Measurements from ENCODE around the gene LIMK2. TPM values are rescaled to one million over a fixed set of nuclear protein-coding genes. Genes with fewer than 3 reads are reported as not detected.
A peak's percentile ranks its signal among the peaks of the same experiment; 100 is the strongest.
"Not testable (repeated sequence)": the region's sequence is repeated elsewhere in the genome, so short reads cannot be mapped to it uniquely, and the experiment has no call there.

Gene LIMK2
- total RNA-seq, 1 experiment from 2014 or later = 28.5 TPM

DNA sequence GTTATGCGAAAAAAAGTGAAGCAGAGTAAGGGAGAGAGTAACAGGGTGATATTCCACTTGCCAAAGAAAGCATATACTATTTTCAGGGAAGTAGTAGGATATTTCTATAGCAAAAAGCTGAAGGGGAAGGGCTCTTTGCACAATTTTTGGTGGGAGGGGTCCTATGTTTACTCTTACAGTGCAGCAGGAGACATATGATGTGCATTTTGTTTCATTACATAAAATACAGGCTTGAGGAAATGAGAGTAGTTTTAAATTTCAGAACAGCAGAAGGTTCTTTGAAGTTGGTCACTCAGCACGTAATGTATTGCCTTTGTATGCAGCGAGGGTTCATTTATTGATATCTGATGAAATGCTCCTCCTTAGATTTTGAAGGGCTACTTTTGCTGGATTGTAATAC is 83.3 kb downstream of the LIMK2 start:
- no peaks in the 10 kb centered on the region for H3K36me3 ChIP-seq
- no peak overlapping the region for H3K27ac ChIP-seq
- no peak overlapping the region for H3K4me3 ChIP-seq
- no peaks in the 10 kb centered on the region for H3K27me3 ChIP-seq
- no peaks in the 10 kb centered on the region for H3K9me3 ChIP-seq (replicated peaks)
- no peak for DNase-seq
- no peaks in the 10 kb centered on the region for H3K4me1 ChIP-seq

DNA sequence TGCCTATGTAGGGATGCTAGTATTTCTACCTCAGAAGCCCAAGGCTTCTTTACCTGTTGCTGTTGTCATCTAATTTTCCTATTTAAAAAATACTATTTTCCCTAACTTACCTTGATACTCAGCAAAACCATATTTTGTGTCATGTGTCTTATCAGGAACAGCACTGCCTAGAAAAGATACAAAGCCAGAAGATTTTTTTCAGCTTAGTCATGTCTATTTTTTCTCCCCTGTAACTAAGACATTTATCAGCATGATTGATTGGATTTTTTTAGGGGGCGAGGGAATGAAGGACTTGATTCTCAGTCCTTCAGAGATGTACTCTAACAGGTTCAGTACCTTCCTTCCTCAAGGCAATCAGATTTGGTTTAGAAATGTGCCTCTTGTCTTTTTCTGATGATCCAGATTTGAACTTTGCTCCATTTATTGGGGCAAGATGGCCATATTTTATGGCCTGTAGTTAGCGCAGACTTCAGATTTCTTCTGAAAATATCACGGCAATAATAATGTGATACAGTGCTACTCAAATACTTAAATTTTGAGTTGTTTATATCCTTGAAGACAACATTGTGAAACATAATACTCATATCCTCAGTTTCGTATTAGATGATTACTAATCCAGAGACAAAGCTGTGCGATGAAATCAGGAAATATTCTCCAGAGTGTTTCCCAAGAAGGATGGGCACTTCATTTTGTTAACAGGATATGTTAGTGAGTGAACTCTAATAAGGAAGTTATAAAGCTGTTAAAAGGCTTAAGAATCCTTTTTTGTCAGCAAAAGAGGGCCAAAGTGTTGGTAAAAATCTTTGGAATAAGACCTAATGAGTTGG is 83.9 kb downstream of the LIMK2 start:
- no peak overlapping the region for H3K4me3 ChIP-seq
- no peak for DNase-seq
- H3K27ac ChIP-seq = no peak overlapping the region
- no peaks in the 10 kb centered on the region for H3K9me3 ChIP-seq (replicated peaks)
- no peaks in the 10 kb centered on the region for H3K4me1 ChIP-seq
- H3K36me3 ChIP-seq = no peaks in the 10 kb centered on the region
- H3K27me3 ChIP-seq = no peaks in the 10 kb centered on the region

DNA sequence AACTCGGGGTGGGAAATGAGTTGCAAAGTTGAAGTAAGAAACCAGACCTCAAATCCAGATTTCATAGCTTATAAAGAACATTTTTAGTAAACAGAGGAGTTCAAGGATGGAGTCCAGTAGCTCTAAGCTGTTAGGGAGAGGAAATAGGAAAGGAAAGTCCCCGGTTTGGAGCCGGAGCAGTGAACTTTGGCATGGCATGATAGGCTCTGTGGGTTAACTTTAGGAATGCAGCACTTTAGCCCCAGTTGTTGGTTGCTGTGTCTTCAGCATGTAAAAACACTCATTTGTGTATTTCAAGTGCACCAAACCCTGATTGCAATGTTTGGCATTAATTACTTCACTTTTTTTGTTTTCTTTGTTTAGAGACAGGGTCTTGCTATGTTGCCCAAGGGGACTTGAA is 88.8 kb downstream of the LIMK2 start:
- no peak for DNase-seq
- Histone ChIP-seq H3K9me3 (replicated peaks) (no peaks in the 10 kb centered on the region), H3K4me3 (no peak overlapping the region), H3K27me3 (no peaks in the 10 kb centered on the region), H3K36me3 (no peaks in the 10 kb centered on the region), H3K27ac (no peak overlapping the region), H3K4me1 (no peaks in the 10 kb centered on the region)

DNA sequence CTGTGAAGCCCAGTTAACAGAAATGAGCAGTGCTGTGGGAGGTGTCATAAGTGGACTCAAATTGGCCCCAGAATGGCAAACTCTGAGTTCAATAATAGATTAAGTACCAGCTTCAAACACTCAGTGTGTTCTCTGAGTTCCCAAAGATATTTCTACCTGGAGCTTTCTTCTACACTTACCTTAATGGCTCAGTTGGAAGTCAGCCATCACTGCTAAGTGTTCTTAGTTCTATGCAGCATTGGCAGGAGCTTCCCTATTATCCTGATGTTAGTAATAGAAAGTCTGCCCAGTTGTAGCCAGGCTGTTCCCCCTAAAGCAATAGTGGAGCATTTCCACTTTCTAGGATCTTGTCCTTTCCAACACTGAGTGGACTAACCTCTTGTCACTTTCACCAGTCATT is 89.9 kb downstream of the LIMK2 start:
- Histone ChIP-seq H3K4me3 (no peak overlapping the region), H3K27me3 (no peaks in the 10 kb centered on the region), H3K9me3 (replicated peaks) (no peaks in the 10 kb centered on the region), H3K4me1 (no peaks in the 10 kb centered on the region), H3K36me3 (no peaks in the 10 kb centered on the region), H3K27ac (no peak overlapping the region)
- no peak for DNase-seq

DNA sequence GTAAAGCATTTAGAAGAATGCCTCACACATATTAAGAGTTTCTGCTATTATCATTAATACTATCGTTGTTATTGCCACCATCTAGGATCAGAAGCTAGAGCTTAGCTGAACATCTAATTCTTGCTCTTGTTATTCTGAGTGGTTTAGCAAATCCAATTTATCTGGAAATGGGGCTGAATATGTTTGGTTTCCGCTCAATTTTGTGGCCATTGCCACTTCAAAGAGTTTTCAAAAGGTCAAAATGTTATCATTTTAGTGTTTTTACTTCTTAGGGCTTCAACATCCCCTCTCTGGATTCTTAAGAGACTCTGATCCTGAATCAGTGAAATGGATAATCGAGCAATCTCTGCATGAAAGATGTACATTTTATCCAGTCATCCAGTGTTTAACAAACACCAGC is 90.4 kb downstream of the LIMK2 start:
- no peaks in the 10 kb centered on the region for H3K4me1 ChIP-seq
- DNase-seq = no peak

DNA sequence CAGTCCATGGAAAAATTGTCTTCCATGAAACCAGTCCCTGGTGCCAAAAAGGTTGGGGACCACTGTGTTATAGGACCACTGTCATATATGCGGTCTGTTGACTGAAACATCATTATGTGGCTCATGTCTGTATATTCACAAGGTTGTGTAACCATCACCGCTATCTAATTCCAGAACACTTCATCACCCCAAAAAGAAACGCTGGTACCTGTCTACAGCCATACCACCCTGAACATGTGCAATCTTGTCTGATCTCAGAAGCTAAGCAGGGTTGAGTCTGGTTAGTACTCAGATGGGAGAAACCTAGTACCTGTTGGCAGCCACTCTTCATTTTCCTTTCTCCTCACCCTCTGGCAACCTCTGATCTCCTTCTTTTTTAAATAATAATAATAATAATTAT is 93.1 kb downstream of the LIMK2 start:
- no peak overlapping the region for H3K4me3 ChIP-seq
- no peak overlapping the region for H3K27ac ChIP-seq
- no peak for DNase-seq
- no peaks in the 10 kb centered on the region for H3K36me3 ChIP-seq
- H3K27me3 ChIP-seq = no peaks in the 10 kb centered on the region
- H3K4me1 ChIP-seq = no peaks in the 10 kb centered on the region
- no peaks in the 10 kb centered on the region for H3K9me3 ChIP-seq (replicated peaks)

More for the DNA sequence above, 90.4 kb downstream of the LIMK2 start:
- Histone ChIP-seq H3K4me3 (no peak overlapping the region), H3K27ac (no peak overlapping the region), H3K9me3 (replicated peaks) (no peaks in the 10 kb centered on the region), H3K36me3 (no peaks in the 10 kb centered on the region), H3K27me3 (no peaks in the 10 kb centered on the region)

DNA sequence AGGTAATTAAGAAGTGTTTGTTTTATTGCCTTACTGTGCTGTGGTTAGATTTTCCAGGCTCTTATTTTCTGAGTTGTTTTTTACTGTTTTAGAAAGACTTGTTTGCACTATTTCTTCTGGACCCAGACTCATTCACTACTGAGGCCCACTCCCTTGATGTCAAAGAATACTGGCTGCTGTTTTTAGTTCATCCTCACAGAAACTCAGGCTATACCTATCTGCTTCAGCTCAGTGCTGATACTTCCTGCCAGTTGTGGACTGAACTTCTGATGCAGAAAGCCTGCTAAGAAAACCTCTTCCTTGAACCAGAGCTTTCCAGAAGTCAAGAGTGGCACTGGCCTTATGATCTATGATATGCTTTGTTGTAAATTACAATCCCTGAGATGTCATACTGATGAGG is 96.1 kb downstream of the LIMK2 start:
- no peaks in the 10 kb centered on the region for H3K4me1 ChIP-seq
- H3K36me3 ChIP-seq = no peaks in the 10 kb centered on the region
- H3K27me3 ChIP-seq = no peaks in the 10 kb centered on the region
- no peak overlapping the region for H3K27ac ChIP-seq
- no peak overlapping the region for H3K4me3 ChIP-seq
- no peaks in the 10 kb centered on the region for H3K9me3 ChIP-seq (replicated peaks)
- DNase-seq = no peak

DNA sequence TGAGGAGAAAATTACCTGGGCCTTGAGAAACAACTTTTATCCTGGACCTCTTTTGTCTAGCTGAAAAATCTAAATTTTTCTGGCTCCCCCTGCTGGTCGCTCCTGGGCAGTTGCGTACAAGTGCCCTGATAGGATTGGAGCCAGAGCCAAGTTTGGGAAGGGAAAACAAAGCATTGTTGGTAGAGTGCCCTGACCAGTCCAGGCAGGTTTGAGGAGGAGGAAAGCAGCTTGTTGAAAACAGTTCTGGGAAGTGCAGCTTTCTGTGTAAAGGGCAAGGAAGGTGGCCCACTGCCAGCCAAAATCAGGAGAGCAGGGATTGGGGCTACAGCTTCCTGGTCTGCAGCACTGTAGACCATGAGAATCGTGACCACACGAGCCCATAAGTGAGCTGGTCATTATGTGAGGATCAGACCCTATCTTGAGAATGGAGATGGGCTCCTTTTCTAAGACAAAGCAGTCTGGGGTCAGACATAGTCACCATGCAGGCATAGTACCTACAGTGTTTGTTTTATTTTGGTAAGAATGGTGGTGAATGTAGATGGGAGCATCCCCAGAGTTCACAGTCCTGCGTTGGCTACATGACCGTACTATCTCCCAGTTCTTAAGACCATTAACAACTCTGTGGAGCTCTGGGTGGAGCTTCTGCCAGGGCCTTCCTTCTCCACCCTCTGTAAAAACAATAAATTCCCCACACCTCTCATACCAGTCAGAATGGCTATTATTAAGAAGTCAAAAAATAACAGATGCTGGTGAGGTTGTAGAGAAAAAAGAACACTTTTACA is 101.5 kb downstream of the LIMK2 start:
- Histone ChIP-seq H3K4me3 (no peak overlapping the region), H3K4me1 (no peaks in the 10 kb centered on the region), H3K27me3 (no peaks in the 10 kb centered on the region), H3K36me3 (no peaks in the 10 kb centered on the region), H3K27ac (no peak overlapping the region), H3K9me3 (replicated peaks) (no peaks in the 10 kb centered on the region)
- DNase-seq = peak; percentile 45 to 68

DNA sequence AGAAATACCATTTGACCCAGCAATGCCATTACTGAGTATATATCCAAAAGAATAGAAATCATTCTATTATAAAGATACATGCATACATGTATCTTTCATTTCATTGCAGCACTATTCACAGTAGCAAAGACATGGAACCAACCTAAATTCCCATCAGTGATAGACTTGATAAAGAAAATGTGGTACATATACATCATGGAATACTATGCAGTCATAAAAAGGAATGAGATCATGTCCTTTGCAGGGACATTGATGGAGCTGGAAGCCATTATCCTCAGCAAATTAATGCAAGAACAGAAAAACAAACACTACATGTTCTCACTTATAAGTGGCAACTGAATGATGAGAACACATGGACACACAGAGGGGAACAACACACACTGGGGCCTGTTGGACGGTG is 102.1 kb downstream of the LIMK2 start:
- not testable (repeated sequence) for H3K4me3 ChIP-seq; H3K9me3 ChIP-seq (replicated peaks); DNase-seq; H3K27ac ChIP-seq; H3K36me3 ChIP-seq; H3K27me3 ChIP-seq; H3K4me1 ChIP-seq

DNA sequence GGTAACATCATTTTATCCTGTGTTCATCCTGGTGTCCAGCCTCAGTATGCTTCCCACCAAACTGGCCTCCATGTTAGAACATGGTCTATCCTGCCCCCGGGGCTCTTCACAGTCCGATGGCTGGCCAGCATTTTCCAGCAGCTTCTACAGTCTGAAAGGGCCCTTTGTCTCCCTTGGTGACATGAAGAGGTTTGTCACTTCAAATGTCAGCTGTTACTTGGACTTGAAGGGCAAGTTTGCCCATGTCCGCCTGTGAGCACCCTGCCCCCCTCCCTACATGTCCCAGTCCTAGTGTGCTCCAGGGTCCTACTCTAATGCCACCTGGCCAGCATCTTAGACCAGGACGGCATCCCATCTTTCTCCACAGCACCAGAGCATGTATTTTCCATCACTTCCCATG is 109.3 kb downstream of the LIMK2 start:
- Histone ChIP-seq H3K4me3 (no peak overlapping the region), H3K27ac (no peak overlapping the region), H3K4me1 (no peaks in the 10 kb centered on the region), H3K36me3 (peaks cover 4% of the 10 kb centered on the region; the same call in 1 of the 2 replicates), H3K27me3 (no peaks in the 10 kb centered on the region), H3K9me3 (replicated peaks) (no peaks in the 10 kb centered on the region)
- no peak for DNase-seq

DNA sequence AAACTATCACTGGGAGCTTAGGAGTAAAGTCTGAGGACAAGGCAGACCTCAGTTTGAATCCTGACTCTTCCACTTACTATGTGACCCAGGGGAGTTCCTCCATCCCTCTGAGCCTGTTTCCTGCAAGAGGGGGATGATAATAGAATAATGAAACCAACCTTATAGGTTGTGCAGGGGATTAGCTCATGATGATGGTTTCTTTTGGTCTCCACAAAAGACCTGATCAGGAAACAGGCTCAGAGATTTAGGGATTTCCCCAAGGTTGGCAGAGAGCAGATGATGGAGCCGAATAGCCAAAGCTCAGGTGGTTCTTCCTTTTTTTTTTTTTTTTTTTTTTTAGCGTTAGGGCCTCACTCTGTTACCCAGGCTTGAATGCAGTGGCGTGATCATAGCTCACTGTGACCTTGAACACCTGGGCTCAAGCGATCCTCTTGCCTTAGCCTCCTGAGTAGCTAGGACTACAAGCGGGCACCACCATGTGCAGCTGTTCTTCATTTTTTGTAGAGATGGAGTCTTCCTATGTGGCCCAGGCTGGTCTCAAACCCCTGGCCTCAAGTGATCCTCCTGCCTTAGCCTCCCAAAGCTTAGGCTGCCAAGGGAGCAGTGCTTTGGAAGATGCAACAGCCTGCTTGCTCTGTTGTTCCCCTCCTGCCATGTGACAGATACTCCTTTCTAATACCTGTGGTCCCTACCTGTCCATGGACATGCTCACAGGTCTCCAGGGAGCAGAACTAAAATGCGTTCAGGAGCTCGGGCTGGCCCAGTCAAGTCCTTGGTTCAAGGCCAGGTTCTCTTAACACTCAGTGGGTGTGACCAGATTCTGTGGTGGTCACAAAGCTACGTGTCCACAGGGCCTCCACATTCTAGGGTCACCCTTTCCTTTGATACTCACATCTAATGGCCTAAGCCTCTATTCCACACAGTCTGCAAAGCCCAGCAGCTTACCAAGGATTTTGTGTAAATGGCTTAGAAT is 111.8 kb downstream of the LIMK2 start:
- Histone ChIP-seq H3K27me3 (no peaks in the 10 kb centered on the region), H3K9me3 (replicated peaks) (no peaks in the 10 kb centered on the region), H3K4me3 (no peak overlapping the region), H3K4me1 (peaks cover 9% of the 10 kb centered on the region), H3K27ac (no peak overlapping the region), H3K36me3 (peaks cover 22% of the 10 kb centered on the region)
- no peak for DNase-seq

DNA sequence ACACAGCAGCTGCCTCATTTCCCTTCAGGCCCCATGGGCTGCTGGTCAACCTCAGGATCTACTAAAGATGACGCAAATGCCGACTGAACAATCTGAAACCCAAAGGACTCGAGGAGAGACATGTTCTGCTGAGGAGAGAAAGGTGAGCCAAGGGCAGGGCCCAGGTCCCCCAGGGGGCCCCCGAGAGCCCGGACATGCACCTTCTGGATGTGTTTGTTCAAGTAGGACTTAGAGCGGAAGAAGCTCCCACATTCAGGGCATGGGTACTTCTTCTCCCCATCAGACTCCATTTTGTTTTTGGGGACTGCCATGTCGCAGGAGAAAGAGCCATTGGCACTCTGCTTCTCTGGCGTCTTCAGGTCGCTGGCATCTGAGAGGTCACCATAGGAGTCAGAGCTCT is 114.8 kb downstream of the LIMK2 start:
- no peak overlapping the region for H3K4me3 ChIP-seq
- no peaks in the 10 kb centered on the region for H3K27me3 ChIP-seq
- H3K27ac ChIP-seq = no peak overlapping the region
- DNase-seq = no peak
- no peaks in the 10 kb centered on the region for H3K9me3 ChIP-seq (replicated peaks)
- H3K4me1 ChIP-seq = peaks cover 22% of the 10 kb centered on the region
- peaks cover 32% of the 10 kb centered on the region for H3K36me3 ChIP-seq

DNA sequence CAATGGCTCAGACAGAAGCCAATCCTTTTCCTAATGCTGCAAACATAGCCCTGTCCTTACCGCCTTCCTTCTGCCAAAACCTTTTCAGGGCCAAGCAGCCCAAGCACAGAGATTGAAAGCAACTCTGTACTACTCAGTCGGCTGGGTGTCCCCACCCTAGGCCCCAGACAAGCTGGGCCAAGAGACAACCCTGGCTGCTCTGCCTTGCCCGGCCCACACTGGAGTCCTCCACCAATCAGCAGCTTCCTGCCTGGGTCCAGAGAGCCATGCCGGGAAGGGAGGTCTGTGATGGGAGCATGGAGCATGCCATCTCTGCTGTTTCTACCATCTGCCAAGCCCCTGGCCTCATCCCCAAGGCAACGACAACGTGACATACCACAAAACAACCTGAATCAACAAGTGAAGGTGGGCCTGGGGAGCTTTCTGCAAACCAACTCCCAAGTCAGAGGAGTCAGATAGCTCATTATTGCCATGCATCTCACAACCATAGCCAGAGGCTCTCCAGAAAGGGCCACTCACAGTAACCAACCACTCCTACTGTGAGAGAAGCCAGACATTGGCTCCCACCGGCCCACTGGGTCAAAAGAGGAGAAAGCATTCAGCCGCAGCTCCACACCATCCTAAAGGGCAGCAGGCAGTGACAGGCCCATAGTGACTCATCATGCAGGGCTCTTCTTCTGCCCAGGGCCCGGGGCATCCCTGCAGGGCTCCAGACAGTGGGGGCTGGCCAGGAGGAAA is 115.9 kb downstream of the LIMK2 start:
- Histone ChIP-seq H3K36me3 (peaks cover 43% of the 10 kb centered on the region), H3K4me3 (no peak overlapping the region), H3K9me3 (replicated peaks) (no peaks in the 10 kb centered on the region), H3K4me1 (peaks cover 22% of the 10 kb centered on the region), H3K27ac (peak overlapping the region; percentile 60), H3K27me3 (no peaks in the 10 kb centered on the region)
- peak in 1 of 2 experiments; percentile 23 for DNase-seq

DNA sequence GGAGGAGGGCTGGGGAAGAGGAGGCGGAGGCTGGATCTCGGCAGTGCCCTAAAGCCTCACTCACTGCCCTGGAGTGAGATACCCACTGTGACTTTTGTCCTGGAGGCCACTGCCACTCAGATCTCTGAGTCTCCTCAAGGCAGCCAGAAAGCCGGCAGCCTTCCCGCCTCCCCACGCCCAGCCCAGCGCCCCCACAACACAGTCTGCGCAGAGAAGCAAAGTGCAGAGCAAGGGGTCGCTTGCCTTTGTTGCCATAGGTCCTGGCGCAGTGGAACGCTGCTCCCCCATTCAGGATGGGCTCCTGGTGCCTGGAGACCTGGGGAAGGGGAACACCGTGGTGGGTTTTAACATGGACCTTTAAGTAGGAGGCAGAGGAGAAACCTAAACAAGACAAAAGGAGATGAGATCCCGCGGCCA is 116.5 kb downstream of the LIMK2 start:
- no peaks in the 10 kb centered on the region for H3K27me3 ChIP-seq
- peaks cover 22% of the 10 kb centered on the region for H3K4me1 ChIP-seq
- no peak for DNase-seq
- no peaks in the 10 kb centered on the region for H3K9me3 ChIP-seq (replicated peaks)
- no peak overlapping the region for H3K4me3 ChIP-seq
- peaks cover 46% of the 10 kb centered on the region for H3K36me3 ChIP-seq
- H3K27ac ChIP-seq = peak overlapping the region; percentile 60

All from SJCRH30 (cell line).